Transverse colon (tissue), 4 donors: ENCODE data around the gene EEPD1.

ENCODE experiments used
- EP300 ChIP-seq: sonication (generic); formaldehyde crosslinking; IDR thresholded peaks from one replicate; pipeline ENCODE4 v1.6.1; 2017; ENCODE audit warnings: antibody characterized with exemption, low read depth
- POLR2A ChIP-seq: fragments of 450-650 bp; IDR thresholded peaks from one replicate; pipeline ENCODE4 v1.6.1; 2016; ENCODE audit warnings: antibody characterized with exemption, mild to moderate bottlenecking, moderate library complexity
- POLR2AphosphoS5 ChIP-seq, 3 donors: sonication (generic); formaldehyde crosslinking; IDR thresholded peaks; one replicate each; pipeline ENCODE4 v1.6.1; 2016; ENCODE audit warnings: antibody characterized with exemption in 3 of 3
- TF ChIP-seq, protein P1 (sequence below), 5 experiments: fragments of 200-600 bp in 3 of 5; fragments of 450-650 bp in 2 of 5; sonication (generic) in 3 of 5; IDR thresholded peaks; 1 replicate in 2 of 5; 2 replicates in 3 of 5; pipeline ENCODE4 v1.5.1; 2016 to 2017; ENCODE audit warnings: antibody characterized with exemption in 5 of 5, inconsistent platforms in 3 of 5, mild to moderate bottlenecking in 2 of 5, moderate library complexity in 1 of 5

DNA sequence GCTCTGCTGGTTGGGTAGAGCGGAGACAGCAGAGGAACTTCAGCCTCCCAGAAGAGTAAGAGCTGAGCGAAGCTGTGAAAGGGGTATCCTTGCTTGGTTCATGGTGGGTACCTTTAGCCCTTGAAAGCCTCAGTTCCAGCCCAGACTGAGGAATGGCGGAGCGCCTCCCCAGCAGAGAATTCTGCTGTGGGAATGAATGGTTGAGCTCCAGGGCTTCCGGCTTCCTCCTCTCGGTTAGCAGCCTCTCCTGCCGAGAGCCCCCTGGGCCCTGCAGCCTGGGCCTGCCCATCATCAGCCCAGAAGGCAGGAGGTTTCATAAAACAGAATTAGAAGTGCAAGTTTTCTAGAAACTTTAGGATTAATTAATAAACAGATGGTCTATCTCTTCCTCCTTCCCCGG is 156.7 kb downstream of the EEPD1 start:
- TF ChIP-seq POLR2AphosphoS5 (IDR thresholded peaks at IDR 0.05) (no peak), POLR2A (no peak), EP300 (no peak)
- TF ChIP-seq, protein P1, sequence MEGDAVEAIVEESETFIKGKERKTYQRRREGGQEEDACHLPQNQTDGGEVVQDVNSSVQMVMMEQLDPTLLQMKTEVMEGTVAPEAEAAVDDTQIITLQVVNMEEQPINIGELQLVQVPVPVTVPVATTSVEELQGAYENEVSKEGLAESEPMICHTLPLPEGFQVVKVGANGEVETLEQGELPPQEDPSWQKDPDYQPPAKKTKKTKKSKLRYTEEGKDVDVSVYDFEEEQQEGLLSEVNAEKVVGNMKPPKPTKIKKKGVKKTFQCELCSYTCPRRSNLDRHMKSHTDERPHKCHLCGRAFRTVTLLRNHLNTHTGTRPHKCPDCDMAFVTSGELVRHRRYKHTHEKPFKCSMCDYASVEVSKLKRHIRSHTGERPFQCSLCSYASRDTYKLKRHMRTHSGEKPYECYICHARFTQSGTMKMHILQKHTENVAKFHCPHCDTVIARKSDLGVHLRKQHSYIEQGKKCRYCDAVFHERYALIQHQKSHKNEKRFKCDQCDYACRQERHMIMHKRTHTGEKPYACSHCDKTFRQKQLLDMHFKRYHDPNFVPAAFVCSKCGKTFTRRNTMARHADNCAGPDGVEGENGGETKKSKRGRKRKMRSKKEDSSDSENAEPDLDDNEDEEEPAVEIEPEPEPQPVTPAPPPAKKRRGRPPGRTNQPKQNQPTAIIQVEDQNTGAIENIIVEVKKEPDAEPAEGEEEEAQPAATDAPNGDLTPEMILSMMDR (IDR thresholded peaks at IDR 0.05), result no peak
